HepG2 (cell line): ENCODE data around the gene ILRUN. TPM values are rescaled to one million over a fixed set of nuclear protein-coding genes. Genes with fewer than 3 reads are reported as not detected.

Experiments
- ATAC-seq: fragments of 200-7000 bp; cut with Tn5 transposase; 3 replicates; pipeline ENCODE4 v1.9.1; 2020; ENCODE audit warnings: mild to moderate bottlenecking, moderate library complexity
- BruUV-seq: library from RNA; stranded (reverse); fragments of 400-500 nt; replicated peaks from 2 replicates; lab custom pipeline; 2021; lab: Mats Ljungman, UMichigan
- CTCF ChIA-PET: fragments of 300-600 bp; formaldehyde crosslinking; extraction: SDS; loops from one replicate; lab custom pipeline; 2021; ENCODE audit warnings: low total read pairs, inconsistent platforms, low intra/inter-chr PET ratio; lab: Yijun Ruan, JAX
- POLR2A ChIA-PET: fragments of 350-600 bp; sonication (Branson Sonifier 250); formaldehyde crosslinking; loops from one replicate; lab custom pipeline; 2020; ENCODE audit warnings: antibody characterized with exemption, inconsistent platforms; lab: Yijun Ruan, JAX
- DNase-seq: peaks from one replicate; pipeline ENCODE4 v3.0.0-alpha.2; 2015; ENCODE audit warnings: low spot score
- FAIRE-seq: peaks from 3 replicates; lab custom pipeline; 2011; peaks lifted over from hg19 to GRCh38; lab: Jason Lieb, UNC
- H2AFZ ChIP-seq: one replicate; pipeline ENCODE4 v1.6.1; 2011; ENCODE audit warnings: low read length, inconsistent platforms
- H3K27ac ChIP-seq: fragments of 300-600 bp; 3 replicates; pipeline ENCODE4 v1.8.0; 2011; ENCODE audit warnings: mixed run types, mild to moderate bottlenecking, mixed read lengths, low read length, inconsistent platforms; ENCODE audit not compliant: insufficient read depth; ENCODE audit errors: extremely low read length
- H3K27me3 ChIP-seq, 2 experiments: fragments of 200-600 bp in 1 of 2; 2 replicates in 1 of 2; 3 replicates in 1 of 2; pipeline versions ENCODE4 v1.6.0 to v1.8.0; 2011; ENCODE audit warnings: low read length in 2 of 2, mild to moderate bottlenecking in 2 of 2, moderate library complexity in 2 of 2, inconsistent platforms in 1 of 2; ENCODE audit not compliant: insufficient read depth in 2 of 2, control insufficient read depth in 1 of 2
- H3K36me3 ChIP-seq, 2 experiments: fragments of 200-600 bp in 1 of 2; replicated peaks in 1 of 2; 2 replicates in 1 of 2; 3 replicates in 1 of 2; pipeline versions ENCODE4 v1.5.1 to v1.8.0; 2011; ENCODE audit warnings: low read length in 2 of 2, inconsistent platforms in 1 of 2; ENCODE audit not compliant: insufficient read depth in 2 of 2, control insufficient read depth in 1 of 2
- H3K4me1 ChIP-seq: 2 replicates; pipeline ENCODE4 v1.5.1; 2012; ENCODE audit warnings: low read length, inconsistent platforms; ENCODE audit not compliant: insufficient read depth
- H3K4me2 ChIP-seq: 2 replicates; pipeline ENCODE4 v1.6.0; 2011; ENCODE audit warnings: low read depth, low read length, inconsistent platforms
- H3K4me3 ChIP-seq, 3 experiments: fragments of 200-600 bp in 1 of 3; sonication (generic), shearing (Covaris generic) in 1 of 3; replicated peaks in 1 of 3; 2 replicates each; pipeline ENCODE4 v1.5.1; 2011 to 2016; ENCODE audit warnings: low read length in 3 of 3, inconsistent platforms in 2 of 3, low read depth in 2 of 3, mild to moderate bottlenecking in 2 of 3, control low read depth in 1 of 3, mixed read lengths in 1 of 3; ENCODE audit not compliant: insufficient read depth in 1 of 3
- H3K79me2 ChIP-seq: one replicate; pipeline ENCODE4 v1.6.1; 2011; ENCODE audit warnings: low read length, inconsistent platforms; ENCODE audit not compliant: insufficient read depth
- H3K9ac ChIP-seq: 2 replicates; pipeline ENCODE4 v1.6.0; 2011; ENCODE audit warnings: mild to moderate bottlenecking, low read depth, low read length, inconsistent platforms; ENCODE audit not compliant: insufficient read depth
- H3K9me3 ChIP-seq: 2 replicates; pipeline ENCODE4 v1.5.1; 2012; ENCODE audit warnings: mild to moderate bottlenecking, low read length
- H4K20me1 ChIP-seq: 2 replicates; pipeline ENCODE4 v1.6.0; 2011; ENCODE audit warnings: inconsistent platforms, mild to moderate bottlenecking, low read length, moderate library complexity; ENCODE audit not compliant: insufficient read depth
- AHDC1 ChIP-seq: sonication (generic); formaldehyde crosslinking; IDR thresholded peaks from 2 replicates; pipeline ENCODE4 v1.5.1; 2020; ENCODE audit warnings: mild to moderate bottlenecking, missing genetic modification reagents, borderline replicate concordance
- MED8 ChIP-seq: sonication (generic); formaldehyde crosslinking; IDR thresholded peaks from 2 replicates; pipeline ENCODE4 v1.8.1; 2023; ENCODE audit warnings: mild to moderate bottlenecking, missing genetic modification reagents; ENCODE audit not compliant: insufficient replicate concordance
- NFIC ChIP-seq: IDR thresholded peaks from 2 replicates; pipeline ENCODE4 v1.6.1; 2012; ENCODE audit warnings: mild to moderate bottlenecking, low read length, inconsistent platforms
- PAXIP1 ChIP-seq: sonication (generic); formaldehyde crosslinking; conservative IDR thresholded peaks from 2 replicates; pipeline ENCODE4 v1.4.0; 2020; ENCODE audit warnings: mild to moderate bottlenecking, missing genetic modification reagents, moderate library complexity
- SOX13 ChIP-seq, 3 experiments: fragments of 450-650 bp in 1 of 3; sonication (generic) in 1 of 3; formaldehyde crosslinking in 1 of 3; IDR thresholded peaks in 2 of 3; conservative IDR thresholded peaks in 1 of 3; 2 replicates each; pipeline versions ENCODE4 v1.5.0 to v1.6.1; 2016 to 2020; ENCODE audit warnings: antibody characterized with exemption in 1 of 3, mild to moderate bottlenecking in 1 of 3, missing compliant biosample characterization in 1 of 3, missing genetic modification reagents in 1 of 3, moderate library complexity in 1 of 3
- TARDBP ChIP-seq: sonication (generic); formaldehyde crosslinking; IDR thresholded peaks from 2 replicates; pipeline ENCODE4 v1.8.0; 2022; ENCODE audit warnings: mild to moderate bottlenecking, missing genetic modification reagents
- XRCC5 ChIP-seq: fragments of 200-400 bp; formaldehyde crosslinking; optimal IDR thresholded peaks from 2 replicates; pipeline ENCODE3; 2017; ENCODE audit warnings: mild to moderate bottlenecking, low read length
- ZBTB25 ChIP-seq: IDR thresholded peaks from 2 replicates; pipeline ENCODE4 v1.6.1; 2018; ENCODE audit warnings: missing genetic modification reagents
- ZMYM3 ChIP-seq: sonication (generic); formaldehyde crosslinking; IDR thresholded peaks from 2 replicates; pipeline ENCODE4 v1.5.1; 2020; ENCODE audit warnings: mild to moderate bottlenecking, missing genetic modification reagents
- ZNF121 ChIP-seq: sonication (generic); formaldehyde crosslinking; IDR thresholded peaks from 2 replicates; pipeline ENCODE4 v1.5.0; 2020; ENCODE audit warnings: mild to moderate bottlenecking, missing genetic modification reagents
- ZNF292 ChIP-seq: sonication (generic); formaldehyde crosslinking; IDR thresholded peaks from 2 replicates; pipeline ENCODE4 v1.8.1; 2022; ENCODE audit warnings: mild to moderate bottlenecking, low read depth, missing genetic modification reagents, borderline replicate concordance
- ZNF30 ChIP-seq: sonication (generic); formaldehyde crosslinking; IDR thresholded peaks from 2 replicates; pipeline ENCODE4 v1.5.0; 2020; ENCODE audit warnings: mild to moderate bottlenecking, missing genetic modification reagents
- ZNF878 ChIP-seq: sonication (generic); formaldehyde crosslinking; IDR thresholded peaks from 2 replicates; pipeline ENCODE4 v1.8.1; 2023; ENCODE audit warnings: mild to moderate bottlenecking, missing genetic modification reagents, moderate library complexity
- WGBS: methylation state at CpG from one replicate; pipeline ENCODE4 v1.1.6; 2017; ENCODE audit warnings: low lambda C conversion rate; 5-methylcytosine and 5-hydroxymethylcytosine counted together
- in situ Hi-C: cut with HindIII; loops from 2 replicates; pipeline ENCODE4 v1.10.0; 2017; ENCODE audit warnings: low pct_unique_long_range_greater_than_20kb; ENCODE audit not compliant: extremely low pct_ligation_motif_present
- intact Hi-C: fragments of 100-400 bp; cut with micrococcal nuclease; formaldehyde crosslinking; loops from one replicate; pipeline ENCODE4 v1.10.0; 2022; ENCODE audit not compliant: unreplicated experiment
- polyA plus RNA-seq, 8 experiments: library from polyadenylated mRNA; depleted of rRNA in 3 of 8; stranded (reverse) in 7 of 8; unstranded in 1 of 8; fragments of >200 nt; fragmentation: Illumina TruSeq in 4 of 8; extraction: Trizol in 4 of 8; gene quantifications; 2 replicates each; pipeline versions ENCODE4 v1.2.1 to v1.2.3, GENCODE V29; 2011 to 2016; ENCODE audit warnings: low read depth in 4 of 8, missing spikeins in 1 of 8, mixed read lengths in 1 of 8; ENCODE audit not compliant: insufficient read depth in 1 of 8
- total RNA-seq, 5 experiments: library from RNA; depleted of rRNA; stranded (reverse); fragments of >200 nt; fragmentation: Illumina TruSeq; extraction: Trizol; gene quantifications; 2 replicates each; pipeline ENCODE4 v1.2.3, GENCODE V29; 2016; ENCODE audit warnings: low read depth in 1 of 5

ILRUN gene
- total and polyA plus RNA-seq, 2 of the 13 experiments (the other 11 are each of a cell fraction or from before 2014, with no cell fraction given): 45.5 to 66.6 TPM

- Histone ChIP-seq H3K79me2 (no peaks in the 10 kb centered on the region), H2AFZ (no peak overlapping the region), H3K27ac (peak overlapping the region; percentile 12), H3K4me1 (peaks cover 51% of the 10 kb centered on the region), H3K27me3 (no peaks in the 10 kb centered on the region), H3K36me3 (no peaks in the 10 kb centered on the region), H4K20me1 (no peaks in the 10 kb centered on the region), H3K9me3 (no peaks in the 10 kb centered on the region), H3K4me2 (peak overlapping the region; percentile 40), H3K4me3 (peak overlapping the region in 1 of 3 experiments; percentile 24; a peak in 1 of 6 replicates), H3K9ac (no peak overlapping the region)
- ATAC-seq (peak; percentile 90), DNase-seq (peak; percentile 75), FAIRE-seq (no peak)
- ChIA-PET CTCF (no interaction called here), POLR2A (interaction anchor here (0.7 to 1.2 kb wide), 4 partner anchors 14 to 35 kb away, joined by 3 to 10 read pairs (median 4); partner anchors contain the start of genes ILRUN and SNRPC)
- BruUV-seq: no TSS peak
- in situ Hi-C loops (no loop called here), intact Hi-C loops (no loop called here)
- 48% methylated on average over 5 of the region's 5 CpGs for WGBS
- TF ChIP-seq ZNF878: no peak
- no peak for TF ChIP-seq SOX13 (IDR thresholded peaks at IDR 0.05)
- peak in 1 of 2 experiments; percentile 61; a peak in 2 of 4 replicates for TF ChIP-seq SOX13 (CRISPR knock-in tag; conservative IDR thresholded peaks at IDR 0.05 in 1 of 2, IDR thresholded peaks at IDR 0.05 in 1 of 2)
- no peak for TF ChIP-seq NFIC
- no peak for TF ChIP-seq ZBTB25 (CRISPR knock-in tag)
- TF ChIP-seq ZNF121: peak; percentile 94
- TF ChIP-seq MED8 (CRISPR knock-in tag): no peak
- TF ChIP-seq TARDBP (CRISPR knock-in tag): no peak
- TF ChIP-seq ZNF30: no peak
- TF ChIP-seq XRCC5: no peak
- TF ChIP-seq ZMYM3 (CRISPR knock-in tag): peak; percentile 96
- no peak for TF ChIP-seq ZNF292 (CRISPR knock-in tag)
- TF ChIP-seq PAXIP1 (CRISPR knock-in tag): peak; percentile 51; the same call in 1 of the 2 replicates
- TF ChIP-seq AHDC1: no peak
Measured at GRCh38 chr6:34731393-34732060, 35.0 kb upstream of the ILRUN start.
